Erythroblast (primary cell): ENCODE data around the gene MIPOL1.

Source experiments
- GATA1 ChIP-seq: IDR thresholded peaks from 2 replicates; pipeline ENCODE4 v1.6.1; 2011; ENCODE audit warnings: low read depth, mild to moderate bottlenecking, control low read depth, low read length, moderate library complexity
- POLR2A ChIP-seq: IDR thresholded peaks from 2 replicates; pipeline ENCODE4 v1.6.1; 2011; ENCODE audit warnings: mild to moderate bottlenecking, low read length

GRCh38 chr14:37587881-37588666 is 390.3 kb downstream of the MIPOL1 start:
- TF ChIP-seq POLR2A (no peak), GATA1 (no peak)
